K562 (cell line): ENCODE measurements around the gene DAB1. TPM values are rescaled to one million over a fixed set of nuclear protein-coding genes. Genes with fewer than 3 reads are reported as not detected.

Experiments
- ATAC-seq: fragments of 200-7000 bp; cut with Tn5 transposase; 3 replicates; pipeline ENCODE4 v1.9.1; 2020; ENCODE audit warnings: moderate library complexity
- BruUV-seq: library from RNA; stranded (reverse); fragments of 400-500 nt; replicated peaks from 2 replicates; lab custom pipeline; 2021; lab: Mats Ljungman, UMichigan
- CTCF ChIA-PET: fragments of 300-600 bp; formaldehyde crosslinking; extraction: SDS; loops from one replicate; lab custom pipeline; 2021; ENCODE audit warnings: low intra/inter-chr PET ratio; lab: Yijun Ruan, JAX
- POLR2A ChIA-PET: fragments of 300-600, 350-650 bp; sonication (Branson Sonifier 250); formaldehyde crosslinking; extraction: SDS; loops from one replicate; lab custom pipeline; 2021; ENCODE audit warnings: antibody characterized with exemption, inconsistent platforms; lab: Yijun Ruan, JAX
- DNase-seq, 4 experiments: peaks; one replicate each; pipeline versions ENCODE4 v3.0.0 to v3.0.0-alpha.2; 2011 to 2018; ENCODE audit warnings: low spot score in 3 of 4, mixed read lengths in 3 of 4; ENCODE audit errors: extremely low read depth in 1 of 4
- FAIRE-seq: peaks from 2 replicates; lab custom pipeline; 2011; peaks lifted over from hg19 to GRCh38; lab: Jason Lieb, UNC
- H2AFZ ChIP-seq: 2 replicates; pipeline ENCODE4 v1.6.0; 2011; ENCODE audit warnings: low read depth, low read length, control low read depth, inconsistent platforms
- H3K27ac ChIP-seq: fragments of 200-600 bp; 3 replicates; pipeline ENCODE4 v1.8.0; 2011; ENCODE audit warnings: low read depth, mild to moderate bottlenecking, control low read depth, inconsistent platforms, low read length, moderate library complexity, mixed read lengths; ENCODE audit errors: extremely low read depth
- H3K27me3 ChIP-seq, 2 experiments: fragments of 300-600 bp in 1 of 2; 2 replicates in 1 of 2; 3 replicates in 1 of 2; pipeline versions ENCODE4 v1.6.0 to v1.8.0; 2011; ENCODE audit warnings: inconsistent platforms in 2 of 2, low read length in 2 of 2, mild to moderate bottlenecking in 1 of 2, mixed read lengths in 1 of 2, moderate library complexity in 1 of 2; ENCODE audit not compliant: control insufficient read depth in 2 of 2, insufficient read depth in 2 of 2
- H3K36me3 ChIP-seq: fragments of 300-600 bp; 3 replicates; pipeline ENCODE4 v1.8.0; 2011; ENCODE audit warnings: mild to moderate bottlenecking, low read length, inconsistent platforms; ENCODE audit not compliant: control insufficient read depth, insufficient read depth
- H3K4me1 ChIP-seq, 2 experiments: fragments of 200-600 bp in 1 of 2; replicated peaks in 1 of 2; 2 replicates in 1 of 2; 3 replicates in 1 of 2; pipeline versions ENCODE4 v1.5.1 to v1.8.0; 2011; ENCODE audit warnings: inconsistent platforms in 2 of 2, low read length in 2 of 2, mild to moderate bottlenecking in 1 of 2, mixed read lengths in 1 of 2, moderate library complexity in 1 of 2; ENCODE audit not compliant: control insufficient read depth in 2 of 2, insufficient read depth in 2 of 2
- H3K4me2 ChIP-seq: 2 replicates; pipeline ENCODE4 v1.6.1; 2011; ENCODE audit warnings: low read length, control low read depth, inconsistent platforms, mixed read lengths; ENCODE audit not compliant: insufficient read depth
- H3K4me3 ChIP-seq: fragments of 200-600 bp; sonication (generic), shearing (Covaris generic); 2 replicates; pipeline ENCODE4 v1.5.1; 2016; ENCODE audit warnings: control low read depth, inconsistent platforms
- H3K79me2 ChIP-seq: fragments of 200-600 bp; 3 replicates; pipeline ENCODE4 v1.8.0; 2011; ENCODE audit warnings: low read length, inconsistent platforms; ENCODE audit not compliant: control insufficient read depth, insufficient read depth
- H3K9ac ChIP-seq, 2 experiments: 2 replicates each; pipeline versions ENCODE4 v1.6.0 to v1.6.1; 2011; ENCODE audit warnings: low read depth in 2 of 2, low read length in 2 of 2, control low read depth in 1 of 2, inconsistent platforms in 1 of 2, mild to moderate bottlenecking in 1 of 2, mixed read lengths in 1 of 2; ENCODE audit not compliant: insufficient read depth in 1 of 2
- H3K9me1 ChIP-seq: one replicate; pipeline ENCODE4 v1.6.0; 2011; ENCODE audit warnings: inconsistent platforms, mild to moderate bottlenecking, low read length, moderate library complexity; ENCODE audit not compliant: control insufficient read depth, insufficient read depth
- H3K9me3 ChIP-seq: replicated peaks from 2 replicates; pipeline ENCODE4 v1.5.1; 2011; ENCODE audit warnings: low read depth, low read length, inconsistent platforms; ENCODE audit not compliant: control insufficient read depth, insufficient read depth
- H4K20me1 ChIP-seq: replicated peaks from 2 replicates; pipeline ENCODE4 v1.6.1; 2011; ENCODE audit warnings: low read length, inconsistent platforms, mixed read lengths; ENCODE audit not compliant: control insufficient read depth, insufficient read depth
- ARID1B ChIP-seq: fragments of 450-650 bp; IDR thresholded peaks from 2 replicates; pipeline ENCODE4 v1.6.1; 2016; ENCODE audit warnings: antibody characterized with exemption, mild to moderate bottlenecking, inconsistent platforms
- CBX1 ChIP-seq: sonication (generic); IDR thresholded peaks from 2 replicates; pipeline ENCODE4 v1.6.1; 2016; ENCODE audit warnings: antibody characterized with exemption, low read depth, mild to moderate bottlenecking
- CEBPG ChIP-seq, 3 experiments: fragments of 200-800 bp in 1 of 3; sonication (Bioruptor generic) in 1 of 3; sonication (generic) in 1 of 3; formaldehyde crosslinking in 1 of 3; IDR thresholded peaks in 2 of 3; conservative IDR thresholded peaks in 1 of 3; 2 replicates each; pipeline versions ENCODE4 v1.6.1 to v1.8.0; 2016 to 2022; ENCODE audit warnings: missing compliant biosample characterization in 2 of 3, missing genetic modification characterization in 2 of 3, mild to moderate bottlenecking in 1 of 3, missing genetic modification reagents in 1 of 3
- EP300 ChIP-seq: IDR thresholded peaks from 2 replicates; pipeline ENCODE4 v1.6.1; 2012; ENCODE audit warnings: low read length, improper control_type of control experiment
- EZH2 ChIP-seq: IDR thresholded peaks from 2 replicates; pipeline ENCODE4 v1.6.1; 2012; ENCODE audit warnings: low read depth, mild to moderate bottlenecking, inconsistent platforms, low read length, borderline replicate concordance
- GTF2A2 ChIP-seq: IDR thresholded peaks from 2 replicates; pipeline ENCODE4 v1.6.1; 2016; ENCODE audit warnings: mild to moderate bottlenecking, missing genetic modification characterization, missing compliant biosample characterization
- MEIS2 ChIP-seq: fragments of 450-650 bp; IDR thresholded peaks from 2 replicates; pipeline ENCODE4 v1.6.1; 2014; ENCODE audit warnings: mild to moderate bottlenecking; ENCODE audit not compliant: partially characterized antibody
- NFIC ChIP-seq: fragments of 450-650 bp; IDR thresholded peaks from 2 replicates; pipeline ENCODE4 v1.6.1; 2017; ENCODE audit warnings: mild to moderate bottlenecking, inconsistent platforms
- PURB ChIP-seq: sonication (generic); formaldehyde crosslinking; IDR thresholded peaks from 2 replicates; pipeline ENCODE4 v1.9.0; 2021; ENCODE audit warnings: low read depth, mild to moderate bottlenecking, missing genetic modification reagents
- RBM22 ChIP-seq: fragments of 200-400 bp; formaldehyde crosslinking; IDR thresholded peaks from 2 replicates; pipeline ENCODE4 v1.6.1; 2018; ENCODE audit warnings: low read length, low read depth; ENCODE audit not compliant: poor library complexity, severe bottlenecking
- SLC30A9 ChIP-seq: fragments of 250-450 bp; sonication (Bioruptor Pico); IDR thresholded peaks from 2 replicates; pipeline ENCODE4 v1.8.0; 2022; ENCODE audit warnings: mild to moderate bottlenecking, moderate library complexity
- SMARCA4 ChIP-seq: fragments of 450-650 bp; IDR thresholded peaks from 2 replicates; pipeline ENCODE4 v1.6.1; 2016
- TCF3 ChIP-seq: sonication (generic); formaldehyde crosslinking; IDR thresholded peaks from 2 replicates; pipeline ENCODE4 v1.4.0; 2020; ENCODE audit warnings: mild to moderate bottlenecking, missing genetic modification reagents
- TEAD4 ChIP-seq, 2 experiments: sonication (generic) in 1 of 2; formaldehyde crosslinking in 1 of 2; IDR thresholded peaks; 2 replicates each; pipeline versions ENCODE4 v1.6.1 to v1.8.0; 2012 to 2022; ENCODE audit warnings: borderline replicate concordance in 1 of 2, inconsistent platforms in 1 of 2, low read length in 1 of 2, mild to moderate bottlenecking in 1 of 2, missing genetic modification reagents in 1 of 2
- ZBED1 ChIP-seq: IDR thresholded peaks from 2 replicates; pipeline ENCODE4 v1.6.1; 2014
- ZNF263 ChIP-seq: sonication (generic); formaldehyde crosslinking; IDR thresholded peaks from 2 replicates; pipeline ENCODE4 v1.8.0; 2022; ENCODE audit warnings: mild to moderate bottlenecking, missing genetic modification reagents, borderline replicate concordance
- ZNF699 ChIP-seq: fragments of 250-450 bp; sonication (Bioruptor Pico); IDR thresholded peaks from 2 replicates; pipeline ENCODE4 v1.8.0; 2021; ENCODE audit warnings: mild to moderate bottlenecking, moderate library complexity; ENCODE audit not compliant: insufficient replicate concordance
- WGBS: fragments of 100-300 bp; shearing (Covaris generic); methylation state at CpG from one replicate; pipeline ENCODE4 v1.1.6; 2016; ENCODE audit warnings: low coverage, mixed read lengths; ENCODE audit not compliant: insufficient coverage; ENCODE audit errors: missing lambda C conversion rate; 5-methylcytosine and 5-hydroxymethylcytosine counted together
- in situ Hi-C: fragments of 300-500 bp; cut with MboI; formaldehyde crosslinking; loops from 4 replicates; pipeline ENCODE4 v1.15.0; 2018; ENCODE audit warnings: inconsistent platforms, mixed read lengths
- intact Hi-C: fragments of 100-400 bp; cut with micrococcal nuclease; formaldehyde crosslinking; loops from 2 replicates; pipeline ENCODE4 v1.14.2; 2022
- polyA plus RNA-seq, 8 experiments: library from polyadenylated mRNA; depleted of rRNA in 4 of 8; stranded (reverse) in 5 of 8; unstranded in 3 of 8; fragments of >200 nt; fragmentation: Nextera tagmentation in 2 of 8; fragmentation: Illumina TruSeq in 1 of 8; extraction: Ambion mirVana in 2 of 8; extraction: Trizol in 1 of 8; gene quantifications; 2 replicates each; pipeline versions ENCODE4 v1.2.1 to v1.2.3, GENCODE V29; 2011 to 2014; ENCODE audit warnings: inconsistent platforms in 1 of 8, missing spikeins in 1 of 8
- total RNA-seq, 7 experiments: library from RNA; depleted of rRNA in 6 of 7; stranded (reverse); fragments of >200 nt in 6 of 7; fragmentation: Illumina TruSeq in 2 of 7; extraction: Trizol in 2 of 7; gene quantifications; 2 replicates each; pipeline versions ENCODE4 v1.2.1 to v1.2.3, GENCODE V29; 2011 to 2021; ENCODE audit warnings: low replicate concordance in 1 of 7
- TF ChIP-seq, protein P1 (sequence below), 2 experiments: fragments of 450-650 bp in 1 of 2; sonication (generic) in 1 of 2; formaldehyde crosslinking in 1 of 2; IDR thresholded peaks in 1 of 2; conservative IDR thresholded peaks in 1 of 2; 2 replicates each; pipeline versions ENCODE4 v1.6.1 to v1.8.1; 2016 to 2023; ENCODE audit warnings: mild to moderate bottlenecking in 2 of 2, moderate library complexity in 2 of 2, inconsistent platforms in 1 of 2, missing genetic modification reagents in 1 of 2
- TF ChIP-seq, protein P2 (sequence below): sonication (generic); formaldehyde crosslinking; IDR thresholded peaks from 2 replicates; pipeline ENCODE4 v1.8.1; 2023; ENCODE audit warnings: mild to moderate bottlenecking, missing genetic modification reagents, moderate library complexity
- TF ChIP-seq, protein P3 (sequence below): fragments of 200-800 bp; sonication (Bioruptor generic); IDR thresholded peaks from 2 replicates; pipeline ENCODE4 v1.6.1; 2017; ENCODE audit warnings: missing genetic modification characterization, missing compliant biosample characterization

Gene DAB1
- total and polyA plus RNA-seq, 9 of the 15 experiments (the other 6 are each of a cell fraction or from before 2014, with no cell fraction given), result not detected

DNA sequence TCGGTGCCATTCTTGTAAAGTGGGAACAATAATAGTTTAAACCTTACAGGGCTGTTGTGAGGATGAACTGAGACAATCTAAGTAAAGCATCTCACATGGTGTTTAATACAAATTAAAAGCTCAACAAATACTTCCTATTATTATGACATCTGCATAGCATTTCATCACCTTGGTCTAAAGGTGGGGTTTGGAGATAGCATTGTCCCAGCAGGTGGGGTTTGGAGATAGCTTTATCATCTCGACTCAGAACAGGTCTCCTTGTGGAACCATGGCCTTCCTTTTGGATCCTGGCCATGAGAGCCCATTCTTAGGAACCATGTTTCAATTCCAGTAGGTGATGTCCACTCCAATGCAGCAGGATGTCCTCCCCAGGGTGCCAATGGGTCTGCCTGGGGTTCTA lies 437.5 kb downstream of the DAB1 start:
- no peaks in the 10 kb centered on the region for H3K4me1 ChIP-seq
- peaks cover under 1 to 6% of the 10 kb centered on the region in 2 experiments; a peak in 2 of 5 replicates for H3K27me3 ChIP-seq
- WGBS, result 0% methylated on average over 2 of the region's 2 CpGs
- in situ Hi-C loops (no loop called here), intact Hi-C loops (no loop called here)
- no peak overlapping the region for H3K9ac ChIP-seq
- H3K36me3 ChIP-seq, result no peaks in the 10 kb centered on the region
- ATAC-seq (no peak), FAIRE-seq (no peak), DNase-seq (peak in 1 of 4 experiments; percentile 3)
- no peak overlapping the region for H3K4me3 ChIP-seq
- H3K27ac ChIP-seq, result no peak overlapping the region
- no TSS peak for BruUV-seq
- H3K79me2 ChIP-seq, result no peaks in the 10 kb centered on the region
- H3K4me2 ChIP-seq, result no peak overlapping the region
- no peaks in the 10 kb centered on the region for H3K9me3 ChIP-seq
- H2AFZ ChIP-seq, result no peak overlapping the region
- ChIA-PET CTCF (no interaction called here), POLR2A (no interaction called here)
- H4K20me1 ChIP-seq, result no peaks in the 10 kb centered on the region
- no peaks in the 10 kb centered on the region for H3K9me1 ChIP-seq
- no peak for TF ChIP-seq SMARCA4
- TF ChIP-seq EP300, result peak; percentile 15; the same call in 1 of the 2 replicates
- TF ChIP-seq, protein P1, sequence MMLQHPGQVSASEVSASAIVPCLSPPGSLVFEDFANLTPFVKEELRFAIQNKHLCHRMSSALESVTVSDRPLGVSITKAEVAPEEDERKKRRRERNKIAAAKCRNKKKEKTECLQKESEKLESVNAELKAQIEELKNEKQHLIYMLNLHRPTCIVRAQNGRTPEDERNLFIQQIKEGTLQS (IDR thresholded peaks at IDR 0.05), result peak; percentile 18; the same call in 1 of the 2 replicates
- TF ChIP-seq, protein P1 (CRISPR knock-in tag; conservative IDR thresholded peaks at IDR 0.05), result no peak
- TF ChIP-seq ZNF699 (CRISPR knock-in tag), result no peak
- TF ChIP-seq TEAD4 (IDR thresholded peaks at IDR 0.05; ENCODE audit: low read length), result peak; percentile 81
- TF ChIP-seq TEAD4 (CRISPR knock-in tag; IDR thresholded peaks at IDR 0.05; ENCODE audit: borderline replicate concordance), result no peak
- TF ChIP-seq RBM22, result no peak
- TF ChIP-seq ARID1B, result peak; percentile 52; the same call in 1 of the 2 replicates
- no peak for TF ChIP-seq CBX1
- TF ChIP-seq MEIS2, result no peak
- no peak for TF ChIP-seq PURB
- TF ChIP-seq NFIC, result peak; percentile 26; the same call in 1 of the 2 replicates
- no peak for TF ChIP-seq EZH2
- no peak for TF ChIP-seq CEBPG (CRISPR knock-in tag; IDR thresholded peaks at IDR 0.05)
- TF ChIP-seq CEBPG (tag; conservative IDR thresholded peaks at IDR 0.05 in 1 of 2, IDR thresholded peaks at IDR 0.05 in 1 of 2), result no peak
- TF ChIP-seq TCF3 (CRISPR knock-in tag), result peak; percentile 39; the same call in 1 of the 2 replicates
- TF ChIP-seq GTF2A2, result no peak
- no peak for TF ChIP-seq SLC30A9 (CRISPR knock-in tag)
- no peak for TF ChIP-seq ZBED1
- TF ChIP-seq ZNF263 (CRISPR knock-in tag), result no peak
- TF ChIP-seq, protein P2, sequence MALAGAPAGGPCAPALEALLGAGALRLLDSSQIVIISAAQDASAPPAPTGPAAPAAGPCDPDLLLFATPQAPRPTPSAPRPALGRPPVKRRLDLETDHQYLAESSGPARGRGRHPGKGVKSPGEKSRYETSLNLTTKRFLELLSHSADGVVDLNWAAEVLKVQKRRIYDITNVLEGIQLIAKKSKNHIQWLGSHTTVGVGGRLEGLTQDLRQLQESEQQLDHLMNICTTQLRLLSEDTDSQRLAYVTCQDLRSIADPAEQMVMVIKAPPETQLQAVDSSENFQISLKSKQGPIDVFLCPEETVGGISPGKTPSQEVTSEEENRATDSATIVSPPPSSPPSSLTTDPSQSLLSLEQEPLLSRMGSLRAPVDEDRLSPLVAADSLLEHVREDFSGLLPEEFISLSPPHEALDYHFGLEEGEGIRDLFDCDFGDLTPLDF (CRISPR knock-in tag), result no peak
- TF ChIP-seq, protein P3, sequence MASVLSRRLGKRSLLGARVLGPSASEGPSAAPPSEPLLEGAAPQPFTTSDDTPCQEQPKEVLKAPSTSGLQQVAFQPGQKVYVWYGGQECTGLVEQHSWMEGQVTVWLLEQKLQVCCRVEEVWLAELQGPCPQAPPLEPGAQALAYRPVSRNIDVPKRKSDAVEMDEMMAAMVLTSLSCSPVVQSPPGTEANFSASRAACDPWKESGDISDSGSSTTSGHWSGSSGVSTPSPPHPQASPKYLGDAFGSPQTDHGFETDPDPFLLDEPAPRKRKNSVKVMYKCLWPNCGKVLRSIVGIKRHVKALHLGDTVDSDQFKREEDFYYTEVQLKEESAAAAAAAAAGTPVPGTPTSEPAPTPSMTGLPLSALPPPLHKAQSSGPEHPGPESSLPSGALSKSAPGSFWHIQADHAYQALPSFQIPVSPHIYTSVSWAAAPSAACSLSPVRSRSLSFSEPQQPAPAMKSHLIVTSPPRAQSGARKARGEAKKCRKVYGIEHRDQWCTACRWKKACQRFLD, result no peak
